GM12878 (cell line): Measurements from ENCODE around the gene POP5. TPM values are rescaled to one million over a fixed set of nuclear protein-coding genes. Genes with fewer than 3 reads are reported as not detected.

Experiments
- ATAC-seq: fragments of 200-7000 bp; cut with Tn5 transposase; 3 replicates; pipeline ENCODE4 v1.9.1; 2020; ENCODE audit warnings: mild to moderate bottlenecking, moderate library complexity
- BruUV-seq: library from RNA; stranded (reverse); fragments of 400-500 nt; replicated peaks from 2 replicates; lab custom pipeline; 2021; lab: Mats Ljungman, UMichigan
- CTCF ChIA-PET: fragments of 300-600 bp; sonication (Branson Sonifier 250); formaldehyde crosslinking; extraction: SDS; loops from one replicate; lab custom pipeline; 2021; ENCODE audit warnings: inconsistent platforms; lab: Yijun Ruan, JAX
- POLR2A ChIA-PET: fragments of 350-600 bp; formaldehyde crosslinking; extraction: SDS; loops from one replicate; lab custom pipeline; 2021; ENCODE audit warnings: inconsistent platforms; lab: Charles Lee
- RAD21 ChIA-PET: fragments of 300-600 bp; sonication (Branson Sonifier 250); formaldehyde crosslinking; loops from one replicate; lab custom pipeline; 2023; ENCODE audit warnings: antibody characterized with exemption; ENCODE audit not compliant: unreplicated experiment; lab: Charles Lee
- SMC1A ChIA-PET: fragments of 300-600 bp; sonication (Branson Sonifier 250); formaldehyde crosslinking; loops from one replicate; lab custom pipeline; 2023; ENCODE audit not compliant: unreplicated experiment, uncharacterized antibody; lab: Charles Lee
- DNase-seq: peaks from one replicate; pipeline ENCODE4 v3.0.0-alpha.2; 2011; ENCODE audit warnings: low read depth, low spot score
- FAIRE-seq: peaks from 3 replicates; lab custom pipeline; 2011; peaks lifted over from hg19 to GRCh38; lab: Jason Lieb, UNC
- H2AFZ ChIP-seq: 2 replicates; pipeline ENCODE4 v1.6.0; 2011; ENCODE audit warnings: low read depth, low read length, control low read depth; ENCODE audit not compliant: control insufficient read depth
- H3K27ac ChIP-seq: 2 replicates; pipeline ENCODE4 v1.5.1; 2011; ENCODE audit warnings: control low read depth; ENCODE audit not compliant: control insufficient read depth, insufficient read depth
- H3K27me3 ChIP-seq, 2 experiments: replicated peaks in 1 of 2; 2 replicates each; pipeline versions ENCODE4 v1.6.0 to v1.6.1; 2011; ENCODE audit warnings: low read length in 1 of 2; ENCODE audit not compliant: control insufficient read depth in 2 of 2, insufficient read depth in 2 of 2
- H3K36me3 ChIP-seq, 2 experiments: 2 replicates each; pipeline ENCODE4 v1.5.1; 2011; ENCODE audit warnings: low read length in 1 of 2; ENCODE audit not compliant: control insufficient read depth in 2 of 2, insufficient read depth in 2 of 2
- H3K4me1 ChIP-seq: 2 replicates; pipeline ENCODE4 v1.6.1; 2011; ENCODE audit warnings: mild to moderate bottlenecking, low read length, moderate library complexity, mixed read lengths; ENCODE audit not compliant: control insufficient read depth, insufficient read depth
- H3K4me2 ChIP-seq: 2 replicates; pipeline ENCODE4 v1.6.0; 2011; ENCODE audit warnings: control low read depth; ENCODE audit not compliant: control insufficient read depth, insufficient read depth
- H3K4me3 ChIP-seq: fragments of 200-600 bp; sonication (generic); 2 replicates; pipeline ENCODE4 v1.5.1; 2016
- H3K79me2 ChIP-seq: 2 replicates; pipeline ENCODE4 v1.6.0; 2011; ENCODE audit warnings: low read length; ENCODE audit not compliant: control insufficient read depth, insufficient read depth
- H3K9ac ChIP-seq: 2 replicates; pipeline ENCODE4 v1.8.0; 2011; ENCODE audit warnings: low read length, control low read depth, mixed read lengths; ENCODE audit not compliant: control insufficient read depth, insufficient read depth
- H3K9me3 ChIP-seq: replicated peaks from 3 replicates; pipeline ENCODE4 v1.5.1; 2011; ENCODE audit warnings: mild to moderate bottlenecking, low read length; ENCODE audit not compliant: control insufficient read depth, insufficient read depth
- H4K20me1 ChIP-seq: 2 replicates; pipeline ENCODE4 v1.6.0; 2011; ENCODE audit not compliant: control insufficient read depth, insufficient read depth
- CREB1 ChIP-seq: IDR thresholded peaks from 2 replicates; pipeline ENCODE4 v1.6.1; 2012; ENCODE audit warnings: low read depth, mild to moderate bottlenecking, inconsistent platforms
- EED ChIP-seq: sonication (generic); IDR thresholded peaks from 2 replicates; pipeline ENCODE4 v1.6.1; 2016; ENCODE audit warnings: antibody characterized with exemption, low read depth
- HDGF ChIP-seq: fragments of 450-650 bp; IDR thresholded peaks from 2 replicates; pipeline ENCODE4 v1.6.1; 2016; ENCODE audit warnings: antibody characterized with exemption
- JUNB ChIP-seq: IDR thresholded peaks from 2 replicates; pipeline ENCODE4 v1.6.1; 2016; ENCODE audit warnings: antibody characterized with exemption, mild to moderate bottlenecking
- MTA3 ChIP-seq: IDR thresholded peaks from 2 replicates; pipeline ENCODE4 v1.6.1; 2012; ENCODE audit warnings: low read length, inconsistent platforms, borderline replicate concordance
- POLR2AphosphoS5 ChIP-seq: IDR thresholded peaks from 2 replicates; pipeline ENCODE4 v1.6.1; 2011; ENCODE audit warnings: mild to moderate bottlenecking, low read length, inconsistent platforms
- RBBP5 ChIP-seq: fragments of 200-600 bp; sonication (generic); conservative IDR thresholded peaks from 2 replicates; pipeline ENCODE4 v1.6.1; 2016
- RFX5 ChIP-seq: IDR thresholded peaks from 2 replicates; pipeline ENCODE4 v1.6.1; 2011; ENCODE audit warnings: low read depth, low read length, improper control_type of control experiment
- SMARCA5 ChIP-seq: fragments of 450-650 bp; IDR thresholded peaks from 2 replicates; pipeline ENCODE4 v1.6.1; 2017; ENCODE audit warnings: mild to moderate bottlenecking
- SP1 ChIP-seq: IDR thresholded peaks from one replicate; pipeline ENCODE4 v1.6.1; 2011; ENCODE audit warnings: low read depth, low read length
- SUPT20H ChIP-seq: IDR thresholded peaks from 2 replicates; pipeline ENCODE4 v1.6.1; 2011; ENCODE audit warnings: low read depth, mild to moderate bottlenecking, low read length, moderate library complexity, borderline replicate concordance; ENCODE audit not compliant: control insufficient read depth
- TARDBP ChIP-seq: IDR thresholded peaks from 2 replicates; pipeline ENCODE4 v1.6.1; 2016; ENCODE audit warnings: borderline replicate concordance
- YY1 ChIP-seq: IDR thresholded peaks from 2 replicates; pipeline ENCODE4 v1.6.1; 2011; ENCODE audit warnings: low read depth, mild to moderate bottlenecking, low read length
- ZNF24 ChIP-seq: fragments of 450-650 bp; IDR thresholded peaks from 2 replicates; pipeline ENCODE4 v1.6.1; 2017; ENCODE audit warnings: antibody characterized with exemption, mild to moderate bottlenecking
- WGBS: methylation state at CpG from one replicate; pipeline ENCODE4 v1.1.6; 2016; ENCODE audit warnings: low lambda C conversion rate; ENCODE audit not compliant: insufficient replicate concordance, insufficient coverage; ENCODE audit errors: missing lambda C conversion rate; 5-methylcytosine and 5-hydroxymethylcytosine counted together
- in situ Hi-C: fragments of 300-500 bp; cut with MboI; formaldehyde crosslinking; loops from 9 replicates; pipeline ENCODE4 v1.14.3; 2018; ENCODE audit warnings: mixed read lengths
- intact Hi-C: fragments of 100-400 bp; cut with micrococcal nuclease; formaldehyde crosslinking; loops from one replicate; pipeline ENCODE4 v1.14.2; 2022; ENCODE audit not compliant: unreplicated experiment
- polyA plus RNA-seq, 11 experiments: library from polyadenylated mRNA; depleted of rRNA in 4 of 11; unstranded in 6 of 11; stranded (reverse) in 5 of 11; fragments of >200 nt; fragmentation: Nextera tagmentation in 4 of 11; fragmentation: Illumina TruSeq in 1 of 11; extraction: Ambion mirVana in 4 of 11; extraction: Trizol in 1 of 11; gene quantifications; 1 replicate in 1 of 11; 2 replicates in 10 of 11; pipeline versions ENCODE4 v1.2.1 to v1.2.3, GENCODE V29; 2011 to 2016; ENCODE audit warnings: inconsistent platforms in 2 of 11, missing spikeins in 2 of 11, low read depth in 1 of 11
- total RNA-seq, 4 experiments: library from RNA; depleted of rRNA in 3 of 4; stranded (reverse); fragments of >200 nt in 3 of 4; fragmentation: Illumina TruSeq in 1 of 4; extraction: Trizol in 1 of 4; gene quantifications; 2 replicates each; pipeline versions ENCODE4 v1.2.1 to v1.2.3, GENCODE V29; 2013 to 2021
- TF ChIP-seq, protein P1 (sequence below): fragments of 150-350 bp; IDR thresholded peaks from 2 replicates; pipeline ENCODE4 v1.6.1; 2014; ENCODE audit warnings: mild to moderate bottlenecking, low read depth, low read length
- TF ChIP-seq, protein P2 (sequence below): fragments of 450-650 bp; formaldehyde crosslinking; IDR thresholded peaks from 2 replicates; pipeline ENCODE4 v1.5.0; 2022; ENCODE audit warnings: mild to moderate bottlenecking, missing genetic modification characterization
- TF ChIP-seq, protein P3 (sequence below): fragments of 450-650 bp; IDR thresholded peaks from 2 replicates; pipeline ENCODE4 v1.6.1; 2017; ENCODE audit warnings: low read depth, mild to moderate bottlenecking, moderate library complexity

POP5 gene
- total and polyA plus RNA-seq, 10 of the 15 experiments (the other 5 are each of a cell fraction or from before 2014, with no cell fraction given) = 50.3 to 234 (median 83.7) TPM

DNA sequence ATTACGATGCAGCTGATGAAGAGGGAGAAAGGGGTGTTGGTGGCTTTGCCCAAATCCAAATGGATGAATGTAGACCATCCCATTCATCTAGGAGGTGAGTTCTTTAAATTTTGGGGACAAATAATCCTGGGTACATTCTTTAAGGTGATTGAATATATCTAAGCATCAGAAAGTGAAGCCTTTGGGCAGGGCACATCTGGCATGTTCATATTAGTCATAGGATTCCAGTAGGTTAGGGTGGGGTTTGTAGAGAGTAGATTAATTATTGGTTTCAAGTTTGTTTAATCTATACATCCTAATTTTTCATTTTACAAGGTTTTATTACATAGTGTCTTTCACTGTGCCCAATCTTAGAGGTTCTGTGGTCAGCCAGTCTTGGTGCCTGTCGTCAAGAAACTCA, 23.6 kb downstream of the POP5 start (continued):
- TF ChIP-seq, protein P1, sequence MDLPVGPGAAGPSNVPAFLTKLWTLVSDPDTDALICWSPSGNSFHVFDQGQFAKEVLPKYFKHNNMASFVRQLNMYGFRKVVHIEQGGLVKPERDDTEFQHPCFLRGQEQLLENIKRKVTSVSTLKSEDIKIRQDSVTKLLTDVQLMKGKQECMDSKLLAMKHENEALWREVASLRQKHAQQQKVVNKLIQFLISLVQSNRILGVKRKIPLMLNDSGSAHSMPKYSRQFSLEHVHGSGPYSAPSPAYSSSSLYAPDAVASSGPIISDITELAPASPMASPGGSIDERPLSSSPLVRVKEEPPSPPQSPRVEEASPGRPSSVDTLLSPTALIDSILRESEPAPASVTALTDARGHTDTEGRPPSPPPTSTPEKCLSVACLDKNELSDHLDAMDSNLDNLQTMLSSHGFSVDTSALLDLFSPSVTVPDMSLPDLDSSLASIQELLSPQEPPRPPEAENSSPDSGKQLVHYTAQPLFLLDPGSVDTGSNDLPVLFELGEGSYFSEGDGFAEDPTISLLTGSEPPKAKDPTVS = no peak
- TF ChIP-seq SMARCA5 (no peak), SUPT20H (no peak)

DNA sequence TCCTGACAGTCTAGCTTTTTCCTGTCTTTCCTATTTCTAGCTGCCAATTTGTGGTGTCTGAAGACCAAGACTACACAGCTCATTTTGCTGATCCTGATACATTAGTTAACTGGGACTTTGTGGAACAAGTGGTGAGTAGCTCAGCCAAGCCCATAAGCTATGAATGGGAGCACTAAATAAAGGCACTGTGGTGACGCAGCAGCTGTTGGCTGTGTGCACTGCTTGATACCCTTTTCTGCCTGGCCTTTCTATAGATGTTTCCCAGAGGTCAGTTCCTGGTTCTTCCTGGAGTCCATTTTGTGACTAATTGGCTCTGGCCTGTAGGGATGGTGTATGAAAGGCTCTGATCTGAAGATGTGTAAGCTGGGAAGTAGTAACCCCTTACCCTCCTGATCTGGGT, 26.5 kb downstream of the POP5 start:
- H3K4me1 ChIP-seq = no peaks in the 10 kb centered on the region
- no peak overlapping the region for H2AFZ ChIP-seq
- DNase-seq (no peak), ATAC-seq (no peak), FAIRE-seq (no peak)
- no peak overlapping the region for H3K4me2 ChIP-seq
- BruUV-seq = no TSS peak
- POLR2A ChIA-PET = no interaction called here
- H3K27ac ChIP-seq = no peak overlapping the region
- H3K4me3 ChIP-seq = no peak overlapping the region
- CTCF ChIA-PET = interaction anchor here (1.0 kb wide), 1 partner anchor 28 kb away, joined by 3 read pairs; no protein-coding TSS in a partner anchor
- no peak overlapping the region for H3K9ac ChIP-seq
- in situ Hi-C loops = no loop called here
- RAD21 ChIA-PET = no interaction called here
- SMC1A ChIA-PET = interaction anchor here (0.6 kb wide), 1 partner anchor 105 kb away, joined by 3 read pairs; no protein-coding TSS in a partner anchor
- H3K36me3 ChIP-seq = peaks cover 14 to 23% of the 10 kb centered on the region in 2 experiments
- WGBS = 94% methylated on average over 1 of the region's 1 CpG
- no peaks in the 10 kb centered on the region; the same call in 1 of the 2 replicates for H3K79me2 ChIP-seq
- H3K9me3 ChIP-seq = no peaks in the 10 kb centered on the region
- H3K27me3 ChIP-seq = no peaks in the 10 kb centered on the region
- H4K20me1 ChIP-seq = peaks cover 3% of the 10 kb centered on the region; the same call in 1 of the 2 replicates
- intact Hi-C loops = no loop called here
- TF ChIP-seq EED (no peak), POLR2AphosphoS5 (no peak), ZNF24 (no peak), TARDBP (no peak), YY1 (no peak), RBBP5 (no peak), CREB1 (no peak), SP1 (no peak), RFX5 (no peak), JUNB (no peak), MTA3 (no peak), HDGF (no peak)
- TF ChIP-seq, protein P2, sequence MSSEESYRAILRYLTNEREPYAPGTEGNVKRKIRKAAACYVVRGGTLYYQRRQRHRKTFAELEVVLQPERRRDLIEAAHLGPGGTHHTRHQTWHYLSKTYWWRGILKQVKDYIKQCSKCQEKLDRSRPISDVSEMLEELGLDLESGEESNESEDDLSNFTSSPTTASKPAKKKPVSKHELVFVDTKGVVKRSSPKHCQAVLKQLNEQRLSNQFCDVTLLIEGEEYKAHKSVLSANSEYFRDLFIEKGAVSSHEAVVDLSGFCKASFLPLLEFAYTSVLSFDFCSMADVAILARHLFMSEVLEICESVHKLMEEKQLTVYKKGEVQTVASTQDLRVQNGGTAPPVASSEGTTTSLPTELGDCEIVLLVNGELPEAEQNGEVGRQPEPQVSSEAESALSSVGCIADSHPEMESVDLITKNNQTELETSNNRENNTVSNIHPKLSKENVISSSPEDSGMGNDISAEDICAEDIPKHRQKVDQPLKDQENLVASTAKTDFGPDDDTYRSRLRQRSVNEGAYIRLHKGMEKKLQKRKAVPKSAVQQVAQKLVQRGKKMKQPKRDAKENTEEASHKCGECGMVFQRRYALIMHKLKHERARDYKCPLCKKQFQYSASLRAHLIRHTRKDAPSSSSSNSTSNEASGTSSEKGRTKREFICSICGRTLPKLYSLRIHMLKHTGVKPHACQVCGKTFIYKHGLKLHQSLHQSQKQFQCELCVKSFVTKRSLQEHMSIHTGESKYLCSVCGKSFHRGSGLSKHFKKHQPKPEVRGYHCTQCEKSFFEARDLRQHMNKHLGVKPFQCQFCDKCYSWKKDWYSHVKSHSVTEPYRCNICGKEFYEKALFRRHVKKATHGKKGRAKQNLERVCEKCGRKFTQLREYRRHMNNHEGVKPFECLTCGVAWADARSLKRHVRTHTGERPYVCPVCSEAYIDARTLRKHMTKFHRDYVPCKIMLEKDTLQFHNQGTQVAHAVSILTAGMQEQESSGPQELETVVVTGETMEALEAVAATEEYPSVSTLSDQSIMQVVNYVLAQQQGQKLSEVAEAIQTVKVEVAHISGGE (CRISPR knock-in tag) = no peak
- TF ChIP-seq, protein P3, sequence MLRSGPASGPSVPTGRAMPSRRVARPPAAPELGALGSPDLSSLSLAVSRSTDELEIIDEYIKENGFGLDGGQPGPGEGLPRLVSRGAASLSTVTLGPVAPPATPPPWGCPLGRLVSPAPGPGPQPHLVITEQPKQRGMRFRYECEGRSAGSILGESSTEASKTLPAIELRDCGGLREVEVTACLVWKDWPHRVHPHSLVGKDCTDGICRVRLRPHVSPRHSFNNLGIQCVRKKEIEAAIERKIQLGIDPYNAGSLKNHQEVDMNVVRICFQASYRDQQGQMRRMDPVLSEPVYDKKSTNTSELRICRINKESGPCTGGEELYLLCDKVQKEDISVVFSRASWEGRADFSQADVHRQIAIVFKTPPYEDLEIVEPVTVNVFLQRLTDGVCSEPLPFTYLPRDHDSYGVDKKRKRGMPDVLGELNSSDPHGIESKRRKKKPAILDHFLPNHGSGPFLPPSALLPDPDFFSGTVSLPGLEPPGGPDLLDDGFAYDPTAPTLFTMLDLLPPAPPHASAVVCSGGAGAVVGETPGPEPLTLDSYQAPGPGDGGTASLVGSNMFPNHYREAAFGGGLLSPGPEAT = no peak
